Activated CD4-positive, alpha-beta T cell treated with anti-CD3 and anti-CD28 coated beads for 36 hours (primary cell): ENCODE data around the gene HAND1. TPM values are rescaled to one million over a fixed set of nuclear protein-coding genes. Genes with fewer than 3 reads are reported as not detected.
A peak's percentile ranks its signal among the peaks of the same experiment; 100 is the strongest.

Experiments
- ATAC-seq: fragments of 200-7000 bp; cut with Tn5 transposase; one replicate; pipeline ENCODE4 v1.10.0; 2021; ENCODE audit warnings: mild to moderate bottlenecking, moderate library complexity
- CTCF ChIA-PET: fragments of 350-600 bp; sonication (Branson Sonifier 250); formaldehyde crosslinking; loops from one replicate; lab custom pipeline; 2021; ENCODE audit warnings: antibody characterized with exemption; lab: Charles Lee
- POLR2A ChIA-PET: fragments of 350-600 bp; sonication (Branson Sonifier 250); formaldehyde crosslinking; loops from one replicate; lab custom pipeline; 2021; ENCODE audit warnings: antibody characterized with exemption, inconsistent platforms; lab: Charles Lee
- DNase-seq: peaks from one replicate; pipeline ENCODE4 v3.0.0-alpha.2; 2020
- H3K27ac Mint-ChIP-seq: one replicate; pipeline ENCODE4 v1.8.0; 2021; ENCODE audit warnings: mixed read lengths
- H3K27me3 Mint-ChIP-seq: one replicate; pipeline ENCODE4 v1.8.0; 2021; ENCODE audit warnings: mixed read lengths
- H3K36me3 Mint-ChIP-seq: one replicate; pipeline ENCODE4 v1.8.0; 2021; ENCODE audit warnings: low read depth, mixed read lengths
- H3K4me1 Mint-ChIP-seq: one replicate; pipeline ENCODE4 v1.8.0; 2021; ENCODE audit warnings: mixed read lengths
- H3K4me3 Mint-ChIP-seq: one replicate; pipeline ENCODE4 v1.8.0; 2021; ENCODE audit warnings: mild to moderate bottlenecking, moderate library complexity, mixed read lengths
- H3K9me3 Mint-ChIP-seq: one replicate; pipeline ENCODE4 v1.8.0; 2021; ENCODE audit warnings: low read depth, mixed read lengths
- intact Hi-C, 2 experiments: fragments of 100-400 bp; cut with DNase I in 1 of 2; cut with micrococcal nuclease in 1 of 2; formaldehyde crosslinking; loops; one replicate each; pipeline versions ENCODE4 v1.14.2 to v1.15.1; 2022 to 2024; cut with DNase I, micrococcal nuclease
- total RNA-seq, 2 experiments: library from RNA; stranded (reverse); gene quantifications; one replicate each; pipeline ENCODE4 v1.2.3, GENCODE V29; 2021

The HAND1 gene
- total RNA-seq = not detected

DNA sequence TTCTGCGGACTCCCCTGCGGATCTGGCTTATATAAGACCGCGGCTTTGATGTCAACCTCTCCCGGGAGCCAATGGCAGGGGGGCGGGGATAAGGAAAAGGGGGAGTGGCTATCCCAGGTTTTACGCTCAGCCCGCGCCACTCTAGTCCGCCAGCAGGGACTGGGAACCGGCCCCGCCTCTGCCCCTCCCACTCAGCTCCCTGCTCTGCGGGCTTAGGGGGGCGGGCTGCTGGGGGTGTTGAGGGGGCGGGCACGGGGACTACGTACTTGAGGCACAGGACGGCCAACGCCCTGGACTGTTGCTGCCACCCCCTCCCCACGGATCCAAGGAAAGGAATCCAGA, at the start of gene HAND1:
Gene HAND1 (minus strand): TSS at position 4 of the 342 bp plus-strand sequence. CDS start 219 bp downstream, outside the sequence.
- Mint-ChIP-seq H3K27ac (no peak within 1 kb of the TSS), H3K27me3 (peaks cover 81% of the 10 kb centered on the region), H3K4me1 (peaks cover 50% of the 10 kb centered on the region), H3K36me3 (no peaks in the 10 kb centered on the region), H3K4me3 (peak within 1 kb of the TSS; percentile 2), H3K9me3 (no peaks in the 10 kb centered on the region)
- POLR2A ChIA-PET = no interaction called here
- intact Hi-C loops = no loop called here
- CTCF ChIA-PET = no interaction called here
- ATAC-seq (no peak), DNase-seq (no peak)

DNA sequence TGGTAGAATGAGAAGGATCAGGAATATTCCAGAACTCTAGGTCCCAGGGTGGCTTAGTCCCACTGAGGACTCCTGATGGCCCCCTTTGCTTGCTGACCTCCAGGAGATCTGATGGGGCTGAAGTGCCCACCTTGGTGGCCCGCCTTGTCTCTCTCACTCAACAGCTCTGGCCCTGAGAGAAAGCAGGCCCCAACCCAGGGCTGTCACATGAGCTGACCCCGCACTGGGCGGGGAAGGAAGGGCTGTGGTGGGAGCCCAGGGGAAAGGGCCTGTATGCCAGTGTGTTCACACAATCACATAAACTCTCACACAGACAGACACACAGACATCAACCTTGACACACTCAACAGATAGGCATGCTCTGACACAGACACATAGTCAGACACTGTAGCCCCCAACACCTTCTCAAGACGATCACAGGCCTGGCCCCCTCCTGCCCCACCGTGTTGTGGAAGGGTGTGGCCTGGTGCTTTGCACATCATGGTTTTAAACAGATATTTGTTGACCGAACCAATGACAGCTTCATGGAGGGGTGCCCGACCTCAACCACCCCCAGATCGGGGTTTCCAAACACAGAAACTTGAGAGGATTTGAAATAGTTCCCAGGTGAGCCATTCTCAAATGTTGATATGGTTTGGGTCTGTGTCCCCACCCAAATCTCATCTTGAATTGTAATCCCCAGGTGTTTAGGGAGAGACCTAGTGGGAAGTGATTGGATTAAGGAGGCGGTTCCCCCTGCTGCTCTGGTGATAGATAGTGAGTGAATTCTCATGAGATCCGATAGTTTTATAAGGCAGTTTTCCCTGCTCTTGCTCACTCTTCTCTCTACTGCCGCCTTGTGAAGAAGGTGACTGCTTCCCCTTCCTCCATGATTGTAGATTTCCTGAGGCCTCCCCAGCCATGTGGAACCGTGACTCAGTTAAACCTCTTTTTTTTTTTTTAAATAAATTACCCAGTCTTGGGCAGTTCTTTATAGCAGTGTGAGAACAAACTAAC, 48.5 kb upstream of the HAND1 start:
- Mint-ChIP-seq H3K9me3 (no peaks in the 10 kb centered on the region), H3K27ac (no peak overlapping the region), H3K27me3 (peaks cover 36% of the 10 kb centered on the region), H3K4me3 (no peak overlapping the region), H3K36me3 (no peaks in the 10 kb centered on the region), H3K4me1 (no peaks in the 10 kb centered on the region)
- DNase-seq (no peak), ATAC-seq (no peak)
- intact Hi-C loops = no loop called here
- CTCF ChIA-PET = interaction anchor here (0.6 kb wide), 1 partner anchor 532 kb away, joined by 3 read pairs; no protein-coding TSS in a partner anchor
- POLR2A ChIA-PET = no interaction called here

DNA sequence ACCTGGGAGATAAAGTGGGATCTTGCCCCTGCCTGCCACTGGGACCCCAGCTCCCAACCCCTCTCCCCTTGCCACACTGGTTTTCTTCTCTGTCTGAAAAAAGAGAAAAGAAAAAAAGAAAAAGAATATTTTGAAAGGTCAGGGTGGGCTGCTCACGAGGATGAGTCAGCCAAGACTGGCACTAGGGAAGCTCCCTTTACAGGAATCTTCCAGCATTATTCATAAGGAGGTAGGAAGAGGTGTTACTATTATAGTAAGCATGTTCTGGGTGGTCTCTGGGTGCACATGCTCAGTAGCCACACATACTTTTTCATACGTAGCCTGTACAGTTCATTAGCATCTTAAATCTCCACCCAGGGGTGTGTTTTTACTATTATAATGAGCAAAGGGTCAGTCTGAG, 46.8 kb upstream of the HAND1 start:
- CTCF ChIA-PET = interaction anchor here (0.5 to 2.5 kb wide), 3 partner anchors 16 to 75 kb away, joined by 3 to 6 read pairs (median 3); no protein-coding TSS in a partner anchor
- DNase-seq (no peak), ATAC-seq (no peak)
- H3K4me3 Mint-ChIP-seq = no peak overlapping the region
- intact Hi-C loops = no loop called here
- H3K27ac Mint-ChIP-seq = no peak overlapping the region
- POLR2A ChIA-PET = interaction anchor here (0.6 to 0.7 kb wide), 3 partner anchors 15 to 532 kb away, joined by 3 to 4 read pairs (median 4); no protein-coding TSS in a partner anchor
- H3K36me3 Mint-ChIP-seq = no peaks in the 10 kb centered on the region
- H3K27me3 Mint-ChIP-seq = peaks cover 44% of the 10 kb centered on the region
- no peaks in the 10 kb centered on the region for H3K9me3 Mint-ChIP-seq
- H3K4me1 Mint-ChIP-seq = no peaks in the 10 kb centered on the region

DNA sequence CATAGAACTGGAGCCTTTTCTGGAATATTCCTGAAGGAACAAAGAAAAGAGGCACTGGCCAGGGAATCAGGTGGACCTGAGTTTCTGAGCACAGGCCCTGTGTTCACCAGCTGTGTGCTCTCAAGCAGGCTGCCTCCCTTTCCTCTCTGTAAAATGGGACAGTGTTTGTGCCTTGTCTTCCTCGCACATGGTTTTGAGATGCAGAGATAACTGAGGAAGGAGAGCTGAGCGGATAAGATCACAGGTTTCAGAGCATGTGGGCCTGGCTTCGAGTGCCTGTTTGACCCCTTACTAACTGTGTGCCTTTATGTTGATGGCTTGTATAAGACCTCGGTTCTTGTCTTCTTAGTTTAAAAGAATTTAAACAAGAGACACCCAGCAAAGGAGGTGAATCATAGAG, 46.2 kb upstream of the HAND1 start:
- ATAC-seq = no peak
- no peak overlapping the region for H3K4me3 Mint-ChIP-seq
- ChIA-PET CTCF (interaction anchor here (0.7 to 2.5 kb wide), 2 partner anchors 17 to 74 kb away, joined by 3 to 6 read pairs; no protein-coding TSS in a partner anchor), POLR2A (no interaction called here)
- H3K9me3 Mint-ChIP-seq = no peaks in the 10 kb centered on the region
- intact Hi-C loops = no loop called here
- no peak for DNase-seq
- H3K36me3 Mint-ChIP-seq = no peaks in the 10 kb centered on the region
- no peak overlapping the region for H3K27ac Mint-ChIP-seq
- no peaks in the 10 kb centered on the region for H3K4me1 Mint-ChIP-seq
- peaks cover 47% of the 10 kb centered on the region for H3K27me3 Mint-ChIP-seq

DNA sequence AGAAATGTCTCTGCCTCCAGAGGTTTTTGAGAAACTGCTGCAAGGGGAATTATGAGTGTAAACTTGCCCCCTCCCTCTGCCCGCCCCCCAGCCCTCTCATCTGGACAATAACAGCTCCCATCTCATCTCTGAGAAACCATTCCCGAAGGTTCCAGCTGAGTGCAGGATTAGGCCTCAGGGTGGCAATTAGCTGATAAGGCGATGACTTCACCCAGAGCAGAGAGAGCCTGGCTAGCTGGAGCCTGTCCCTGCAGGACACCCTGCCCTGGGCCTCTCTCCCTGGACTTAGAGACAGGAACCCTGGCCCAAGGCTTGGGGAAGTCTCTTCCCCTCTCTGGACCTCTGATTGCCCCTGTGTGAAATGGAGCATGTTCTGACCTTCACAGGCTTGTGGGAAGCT, 45.7 kb upstream of the HAND1 start:
- peaks cover 46% of the 10 kb centered on the region for H3K27me3 Mint-ChIP-seq
- DNase-seq (no peak), ATAC-seq (no peak)
- ChIA-PET CTCF (interaction anchor here (0.6 to 2.5 kb wide), 2 partner anchors 73 to 1094 kb away, joined by 3 to 6 read pairs; no protein-coding TSS in a partner anchor), POLR2A (no interaction called here)
- no peak overlapping the region for H3K27ac Mint-ChIP-seq
- intact Hi-C loops = no loop called here
- H3K9me3 Mint-ChIP-seq = no peaks in the 10 kb centered on the region
- H3K4me3 Mint-ChIP-seq = no peak overlapping the region
- H3K4me1 Mint-ChIP-seq = no peaks in the 10 kb centered on the region
- H3K36me3 Mint-ChIP-seq = no peaks in the 10 kb centered on the region

DNA sequence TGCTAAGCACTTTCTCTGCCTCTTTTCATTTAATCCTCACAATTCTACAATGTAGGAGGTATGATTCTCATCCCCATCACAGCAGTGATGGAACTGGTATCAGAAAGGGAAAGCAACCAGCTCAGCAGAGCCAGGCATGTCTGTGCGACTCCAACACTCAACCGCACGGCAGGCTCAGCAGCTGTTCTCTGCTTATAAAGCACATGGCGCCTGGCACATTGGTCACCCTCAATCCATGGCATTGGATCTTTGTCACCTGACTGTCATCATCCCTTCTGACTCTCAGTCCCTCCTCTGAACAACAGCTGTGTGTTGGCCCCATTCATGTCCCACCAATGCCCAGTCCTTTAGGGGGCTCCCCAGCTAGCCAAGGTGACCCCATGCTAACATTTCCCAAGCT, 45.1 kb upstream of the HAND1 start:
- intact Hi-C loops = no loop called here
- CTCF ChIA-PET = interaction anchor here (0.6 to 2.5 kb wide), 2 partner anchors 73 to 1093 kb away, joined by 3 to 6 read pairs; no protein-coding TSS in a partner anchor
- no peaks in the 10 kb centered on the region for H3K36me3 Mint-ChIP-seq
- no peaks in the 10 kb centered on the region for H3K9me3 Mint-ChIP-seq
- POLR2A ChIA-PET = no interaction called here
- no peak overlapping the region for H3K4me3 Mint-ChIP-seq
- DNase-seq = no peak
- no peaks in the 10 kb centered on the region for H3K4me1 Mint-ChIP-seq
- H3K27ac Mint-ChIP-seq = no peak overlapping the region
- peaks cover 46% of the 10 kb centered on the region for H3K27me3 Mint-ChIP-seq
- ATAC-seq = no peak

DNA sequence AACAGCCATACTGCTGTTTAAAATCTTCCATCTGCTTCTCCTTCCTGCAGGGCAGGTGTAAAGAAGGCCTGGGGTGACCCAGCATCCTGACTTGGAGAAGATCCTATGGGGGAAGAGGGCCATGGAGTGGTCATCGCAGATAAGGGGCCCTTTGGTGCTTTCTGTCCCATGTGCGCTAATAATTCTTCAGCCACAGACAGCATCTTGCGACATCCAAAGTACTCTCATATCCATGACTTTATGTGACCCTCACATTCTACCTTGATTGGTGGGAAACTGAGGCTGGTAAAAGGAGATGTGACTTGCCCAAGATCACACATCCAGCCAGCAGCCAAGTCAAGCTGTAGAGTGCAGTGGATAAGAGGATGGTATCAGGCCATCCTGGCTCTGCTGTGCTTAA, 44.3 kb upstream of the HAND1 start:
- CTCF ChIA-PET = interaction anchor here (1.2 kb wide), 1 partner anchor 88 kb away, joined by 5 read pairs; no protein-coding TSS in a partner anchor
- intact Hi-C loops = no loop called here
- Mint-ChIP-seq H3K36me3 (no peaks in the 10 kb centered on the region), H3K9me3 (no peaks in the 10 kb centered on the region), H3K4me3 (no peak overlapping the region), H3K27ac (no peak overlapping the region), H3K27me3 (peaks cover 42% of the 10 kb centered on the region), H3K4me1 (no peaks in the 10 kb centered on the region)
- DNase-seq (no peak), ATAC-seq (no peak)
- POLR2A ChIA-PET = no interaction called here

DNA sequence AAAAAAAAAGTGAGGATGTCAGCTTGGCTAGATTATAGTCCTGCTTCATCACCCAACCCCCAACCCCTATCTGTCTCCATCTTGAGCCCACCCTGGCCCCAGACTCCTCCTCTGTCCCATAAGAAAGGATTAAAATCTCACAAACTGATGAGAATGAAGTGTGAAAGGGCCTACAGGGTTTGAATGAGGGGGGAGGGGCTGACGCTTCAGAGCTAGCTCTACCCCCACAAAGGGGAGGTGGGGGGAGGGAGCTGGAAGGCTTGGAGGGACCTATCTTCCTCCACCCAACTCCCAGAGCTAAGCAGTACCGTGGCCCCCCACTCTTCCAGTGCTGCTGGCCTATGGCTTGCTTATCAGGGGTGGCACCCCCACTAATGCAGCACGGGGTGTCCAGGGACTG, 43.7 kb upstream of the HAND1 start:
- intact Hi-C loops = loop anchor here in 1 of 2 experiments (1.0 kb wide), 1 partner anchor 89 kb away; no protein-coding TSS in a partner anchor
- POLR2A ChIA-PET = no interaction called here
- no peak for ATAC-seq

DNA sequence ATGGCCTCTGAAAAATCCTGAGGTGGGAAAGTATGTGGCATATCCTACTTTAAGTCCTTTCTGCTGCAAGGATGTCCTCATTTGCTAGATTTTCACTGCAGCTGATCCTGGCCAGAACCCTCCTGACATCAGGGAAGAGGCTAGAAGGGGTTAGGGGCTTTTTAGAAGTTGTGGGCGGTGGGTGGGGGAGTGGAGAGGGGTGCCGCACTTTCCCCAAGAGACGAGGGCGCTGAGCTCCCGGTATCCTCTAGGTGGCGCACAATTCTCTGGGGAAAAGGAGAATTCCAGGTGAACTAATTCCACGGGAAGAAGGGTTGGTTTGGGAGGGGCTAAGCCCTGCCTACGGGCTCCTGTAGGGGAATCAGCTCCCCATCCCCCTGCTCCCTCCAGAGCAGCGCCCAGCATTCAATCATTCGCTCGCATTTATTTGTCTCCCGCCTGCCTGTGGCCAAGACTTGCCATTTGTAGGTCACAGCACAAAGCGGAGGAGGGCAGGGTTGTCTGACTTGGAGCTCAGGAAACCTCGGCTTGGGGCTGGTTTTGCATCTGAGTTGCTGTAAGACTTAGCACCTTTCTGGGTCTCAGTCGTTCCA, 42.9 kb upstream of the HAND1 start:
- peaks cover 39% of the 10 kb centered on the region for H3K27me3 Mint-ChIP-seq
- DNase-seq = peak; percentile 30
- no peak for ATAC-seq
- CTCF ChIA-PET = interaction anchor here (0.5 to 1.5 kb wide), 23 partner anchors 10 to 573 kb away, joined by 3 to 7 read pairs (median 3); no protein-coding TSS in a partner anchor
- H3K4me1 Mint-ChIP-seq = no peaks in the 10 kb centered on the region
- H3K36me3 Mint-ChIP-seq = no peaks in the 10 kb centered on the region
- intact Hi-C loops = loop anchor here in 1 of 2 experiments (1.0 kb wide), 1 partner anchor 89 kb away; no protein-coding TSS in a partner anchor
- POLR2A ChIA-PET = no interaction called here
- H3K9me3 Mint-ChIP-seq = no peaks in the 10 kb centered on the region
- H3K4me3 Mint-ChIP-seq = no peak overlapping the region
- H3K27ac Mint-ChIP-seq = no peak overlapping the region

More for the DNA sequence above, 43.7 kb upstream of the HAND1 start:
- Mint-ChIP-seq H3K4me1 (no peaks in the 10 kb centered on the region), H3K27ac (no peak overlapping the region), H3K4me3 (no peak overlapping the region), H3K27me3 (peaks cover 40% of the 10 kb centered on the region), H3K36me3 (no peaks in the 10 kb centered on the region), H3K9me3 (no peaks in the 10 kb centered on the region)
- DNase-seq = no peak
- CTCF ChIA-PET = interaction anchor here (0.7 to 1.5 kb wide), 9 partner anchors 13 to 174 kb away, joined by 3 to 5 read pairs (median 3); no protein-coding TSS in a partner anchor

DNA sequence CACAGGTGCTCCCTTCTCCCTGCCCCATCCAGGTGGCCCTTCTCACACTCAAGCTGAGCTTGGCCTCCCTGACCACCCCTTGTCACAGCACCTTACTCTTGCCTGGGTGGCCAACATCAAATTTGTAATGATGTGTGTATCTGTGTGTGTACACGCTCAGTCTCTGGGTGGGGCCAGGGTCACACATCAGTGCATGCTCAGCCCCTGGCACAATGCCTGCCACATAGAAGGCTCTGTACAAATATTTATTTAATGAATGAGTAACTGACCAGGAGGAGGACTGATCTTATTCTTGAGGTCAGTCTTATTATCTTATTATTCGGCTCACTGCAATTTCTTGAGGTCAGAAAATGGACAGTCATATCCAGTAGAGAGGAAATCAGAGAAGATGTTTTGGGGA, 41.3 kb upstream of the HAND1 start:
- no peak overlapping the region for H3K27ac Mint-ChIP-seq
- peaks cover 39% of the 10 kb centered on the region for H3K27me3 Mint-ChIP-seq
- no peaks in the 10 kb centered on the region for H3K9me3 Mint-ChIP-seq
- no peak overlapping the region for H3K4me3 Mint-ChIP-seq
- ChIA-PET CTCF (interaction anchor here (1.4 kb wide), 1 partner anchor 37 kb away, joined by 3 read pairs; no protein-coding TSS in a partner anchor), POLR2A (no interaction called here)
- H3K36me3 Mint-ChIP-seq = no peaks in the 10 kb centered on the region
- DNase-seq = no peak
- intact Hi-C loops = no loop called here
- H3K4me1 Mint-ChIP-seq = peaks cover 8% of the 10 kb centered on the region
- no peak for ATAC-seq

DNA sequence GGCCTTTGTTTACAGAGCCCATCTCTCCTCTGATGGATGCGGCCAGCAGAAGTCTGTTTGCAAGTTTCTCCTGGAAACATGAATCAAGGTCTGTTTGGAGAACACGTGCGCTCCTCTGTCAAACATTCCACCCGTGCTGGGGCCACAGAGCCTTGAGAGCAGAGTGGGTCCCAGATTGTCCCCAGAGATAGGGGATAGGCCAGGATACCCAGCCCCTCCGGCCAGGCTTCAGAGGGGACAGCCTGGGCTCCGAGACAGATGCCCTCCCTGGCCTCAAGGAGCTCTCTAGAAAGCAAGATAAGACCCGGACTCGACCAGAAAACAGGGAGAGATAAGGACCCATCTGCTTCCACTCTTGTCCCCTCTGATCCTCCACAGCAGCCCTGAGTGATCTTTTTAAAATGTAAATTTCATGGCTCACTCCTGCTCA, 40.4 kb upstream of the HAND1 start:
- H3K4me1 Mint-ChIP-seq = peaks cover 17% of the 10 kb centered on the region
- intact Hi-C loops = no loop called here
- no peak overlapping the region for H3K27ac Mint-ChIP-seq
- H3K36me3 Mint-ChIP-seq = no peaks in the 10 kb centered on the region
- DNase-seq = no peak
- no peaks in the 10 kb centered on the region for H3K9me3 Mint-ChIP-seq
- H3K27me3 Mint-ChIP-seq = peaks cover 40% of the 10 kb centered on the region
- ChIA-PET CTCF (interaction anchor here (0.6 kb wide), 1 partner anchor 85 kb away, joined by 3 read pairs; no protein-coding TSS in a partner anchor), POLR2A (no interaction called here)
- no peak for ATAC-seq
- no peak overlapping the region for H3K4me3 Mint-ChIP-seq
